Bronchial epithelial cell (primary cell): ENCODE results near the gene GOT1. TPM values are rescaled to one million over a fixed set of nuclear protein-coding genes. Genes with fewer than 3 reads are reported as not detected.

Experiments used
- DNase-seq: peaks from one replicate; pipeline ENCODE4 v3.0.0-alpha.2; 2010; ENCODE audit warnings: low read depth
- FAIRE-seq: peaks from 2 replicates; lab custom pipeline; 2011; peaks lifted over from hg19 to GRCh38; lab: Jason Lieb, UNC
- H3K27me3 ChIP-seq: 2 replicates; pipeline ENCODE4 v1.5.1; 2011; ENCODE audit warnings: low read length; ENCODE audit not compliant: control insufficient read depth, insufficient read depth
- H3K36me3 ChIP-seq: 2 replicates; pipeline ENCODE4 v1.5.1; 2011; ENCODE audit warnings: low read length; ENCODE audit not compliant: control insufficient read depth, insufficient read depth
- H3K4me3 ChIP-seq: 2 replicates; pipeline ENCODE4 v1.5.1; 2011; ENCODE audit warnings: mild to moderate bottlenecking, low read depth, low read length, control low read depth
- CTCF ChIP-seq: IDR thresholded peaks from 2 replicates; pipeline ENCODE4 v1.5.1; 2011; ENCODE audit warnings: mild to moderate bottlenecking, moderate library complexity, low read length, control low read depth, inconsistent platforms; ENCODE audit not compliant: insufficient read depth, severe bottlenecking
- total RNA-seq: library from RNA; depleted of rRNA; stranded (reverse); fragments of >200 nt; gene quantifications from 2 replicates; pipeline ENCODE4 v1.2.1, GENCODE V29; 2014

Gene GOT1
- total RNA-seq, 1 donor from 2014 or later: 67.9 TPM

DNA sequence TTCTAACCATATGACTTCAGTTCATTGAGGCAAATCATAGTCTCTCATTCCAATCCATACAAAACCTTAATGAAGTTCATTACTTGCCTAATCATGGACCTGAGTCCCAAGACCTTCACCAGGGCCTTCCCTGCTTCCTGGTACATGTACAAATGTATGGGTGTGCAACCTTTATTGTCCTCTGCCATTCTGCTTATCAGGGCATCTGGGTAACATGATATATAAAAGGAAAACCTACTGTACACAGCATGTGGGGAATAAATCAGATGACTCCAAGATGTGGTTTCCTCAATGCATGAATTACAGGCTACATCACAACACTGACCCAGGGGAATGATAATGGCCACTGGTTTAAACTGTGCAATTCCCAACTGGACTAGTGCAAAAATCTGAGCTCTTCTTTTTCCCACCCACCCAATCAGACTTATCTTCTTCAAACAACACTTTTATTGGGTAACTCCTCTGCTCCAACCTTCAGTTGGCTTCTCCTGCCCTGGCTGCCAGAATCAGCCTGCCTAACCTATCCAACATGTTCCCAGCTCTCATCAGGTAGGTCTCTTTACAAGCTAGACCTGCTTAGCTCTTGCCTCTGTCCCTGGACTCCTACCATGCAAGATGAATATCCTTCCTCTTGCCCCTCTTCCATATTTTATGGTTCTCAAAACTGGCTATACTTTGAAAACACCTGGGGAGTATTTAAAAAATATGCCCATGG, 11.4 kb downstream of the GOT1 start:
- peaks cover 13% of the 10 kb centered on the region for H3K36me3 ChIP-seq
- no peaks in the 10 kb centered on the region for H3K27me3 ChIP-seq
- DNase-seq (no peak), FAIRE-seq (no peak)
- TF ChIP-seq CTCF: no peak
- H3K4me3 ChIP-seq: no peak overlapping the region

GRCh38 chr10:99412099-99412498, 18.3 kb downstream of the GOT1 start:
- DNase-seq: no peak
- no peak for TF ChIP-seq CTCF
- FAIRE-seq: no peak
- peaks cover 4% of the 10 kb centered on the region for H3K36me3 ChIP-seq
- no peak overlapping the region for H3K4me3 ChIP-seq
- H3K27me3 ChIP-seq: no peaks in the 10 kb centered on the region

GRCh38 chr10:99411546-99411945, 18.9 kb downstream of the GOT1 start:
- no peak for FAIRE-seq
- H3K36me3 ChIP-seq: peaks cover 8% of the 10 kb centered on the region
- DNase-seq: no peak

GRCh38 chr10:99410876-99411275, 19.5 kb downstream of the GOT1 start:
- DNase-seq: no peak
- no peak overlapping the region for H3K4me3 ChIP-seq
- no peaks in the 10 kb centered on the region for H3K27me3 ChIP-seq
- peaks cover 14% of the 10 kb centered on the region for H3K36me3 ChIP-seq
- no peak for TF ChIP-seq CTCF
- FAIRE-seq: no peak

More at GRCh38 chr10:99411546-99411945, 18.9 kb downstream of the GOT1 start:
- H3K4me3 ChIP-seq: no peak overlapping the region
- no peaks in the 10 kb centered on the region for H3K27me3 ChIP-seq
- TF ChIP-seq CTCF: no peak

DNA sequence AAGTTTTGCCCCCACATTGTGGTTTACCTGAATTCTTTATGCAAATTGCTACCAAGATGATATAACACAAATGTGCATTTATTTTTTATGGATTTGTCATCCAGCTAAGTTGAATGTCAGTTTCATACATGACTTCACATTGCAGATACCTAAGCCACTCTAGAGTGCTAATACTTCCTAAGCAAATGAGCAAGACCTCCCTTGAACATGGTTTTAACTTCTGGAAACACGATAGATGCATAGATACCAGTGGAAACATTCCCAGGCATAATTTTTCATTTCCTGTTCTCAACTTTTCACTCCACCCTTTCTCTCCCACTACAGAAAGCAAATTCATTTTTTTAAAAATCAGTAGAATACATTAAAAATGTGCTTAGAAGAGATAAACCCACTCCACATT, 20.3 kb downstream of the GOT1 start:
- Histone ChIP-seq H3K27me3 (no peaks in the 10 kb centered on the region), H3K36me3 (peaks cover 17% of the 10 kb centered on the region), H3K4me3 (no peak overlapping the region)
- no peak for DNase-seq
- no peak for FAIRE-seq
- no peak for TF ChIP-seq CTCF

- FAIRE-seq (no peak), DNase-seq (no peak)
- no peak for TF ChIP-seq CTCF
- H3K4me3 ChIP-seq: no peak overlapping the region
- peaks cover 32% of the 10 kb centered on the region for H3K36me3 ChIP-seq
- H3K27me3 ChIP-seq: no peaks in the 10 kb centered on the region
Measured at GRCh38 chr10:99406149-99406548, 24.3 kb downstream of the GOT1 start.
